ENCODE data around the gene TRPM8. TPM values are rescaled to one million over a fixed set of nuclear protein-coding genes. Genes with fewer than 3 reads are reported as not detected.

TRPM8 gene
- total RNA-seq, 1 donor from 2014 or later = not detected

DNA sequence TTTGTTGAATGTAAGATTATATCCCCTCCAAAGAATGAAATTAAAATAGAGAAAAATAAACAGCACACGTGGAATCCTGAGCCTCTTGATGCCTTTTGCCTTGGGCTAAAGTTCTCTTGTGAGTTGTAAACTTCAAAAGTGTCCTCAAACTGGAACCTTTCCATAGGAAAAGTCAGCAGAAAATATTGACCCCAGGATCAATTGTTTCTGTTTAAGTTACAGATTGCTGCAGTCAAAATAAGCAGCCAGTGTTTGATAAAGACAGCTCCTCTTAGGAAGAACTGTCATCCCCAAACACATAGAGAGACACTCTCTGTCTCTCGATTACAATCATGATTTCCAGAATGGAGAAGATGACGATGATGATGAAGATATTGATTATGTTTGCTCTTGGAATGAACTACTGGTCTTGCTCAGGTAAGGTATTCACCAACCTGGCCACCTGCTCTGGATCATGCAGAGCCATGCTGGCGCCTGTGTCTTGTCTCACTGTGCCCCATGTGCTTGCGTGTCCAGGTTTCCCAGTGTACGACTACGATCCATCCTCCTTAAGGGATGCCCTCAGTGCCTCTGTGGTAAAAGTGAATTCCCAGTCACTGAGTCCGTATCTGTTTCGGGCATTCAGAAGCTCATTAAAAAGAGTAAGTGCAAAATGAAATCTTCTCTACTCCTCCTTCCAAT, 133.4 kb downstream of the TRPM8 start, which contains the start of gene SPP2:
SPP2 (plus strand) TSS at position 248 of the 681 bp plus-strand sequence; CDS start at position 333, 85 bp downstream.
- Histone ChIP-seq H3K36me3 (no peaks in the 10 kb centered on the region), H3K4me3 (no peak within 1 kb of the TSS), H3K27ac (no peak within 1 kb of the TSS), H3K4me1 (no peaks in the 10 kb centered on the region), H3K27me3 (no peaks in the 10 kb centered on the region), H3K9me3 (no peaks in the 10 kb centered on the region)
- intact Hi-C loops (cut with DNase I) = no loop called here
- no peak for DNase-seq (ENCODE audit: extremely low spot score in 2 of 2)
- no peak for TF ChIP-seq POLR2A (IDR thresholded peaks at IDR 0.05)

DNA sequence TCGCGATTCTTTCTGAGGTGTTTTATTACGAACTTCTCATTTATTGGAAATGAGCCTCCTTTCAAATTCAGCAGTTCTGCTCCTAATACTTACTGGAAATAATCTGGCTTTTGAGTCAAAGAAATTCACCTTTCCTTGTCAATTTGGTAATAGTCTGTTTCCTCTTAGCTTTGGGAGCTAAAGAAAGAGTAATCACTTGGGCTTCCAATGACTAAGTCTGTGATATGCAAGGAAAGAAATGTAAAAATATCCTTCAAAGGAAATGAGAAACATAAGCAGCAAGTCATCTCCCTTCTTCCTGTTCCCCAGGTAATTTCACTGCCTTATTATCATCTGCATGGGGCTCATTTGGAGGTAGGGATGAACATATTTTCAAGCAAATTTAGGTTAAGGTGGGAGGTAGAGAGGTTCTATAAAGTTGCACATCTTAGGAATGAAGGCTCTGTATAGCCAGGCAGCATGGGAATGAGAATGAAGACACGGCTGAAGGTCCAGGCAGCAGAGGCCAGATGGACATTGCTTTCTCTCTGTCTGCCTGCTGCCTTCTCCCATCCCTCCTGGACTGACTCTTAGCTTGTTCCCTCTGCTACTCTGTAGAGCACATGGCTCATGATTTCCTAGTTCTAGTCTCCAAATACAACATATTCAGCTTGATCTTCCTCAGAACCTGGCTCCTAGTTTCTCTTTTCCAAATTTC, 134.3 kb downstream of the TRPM8 start:
- Histone ChIP-seq H3K36me3 (no peaks in the 10 kb centered on the region), H3K27ac (no peak overlapping the region), H3K4me1 (no peaks in the 10 kb centered on the region), H3K4me3 (no peak overlapping the region), H3K27me3 (no peaks in the 10 kb centered on the region), H3K9me3 (no peaks in the 10 kb centered on the region)
- no peak for TF ChIP-seq POLR2AphosphoS5 (IDR thresholded peaks at IDR 0.05; ENCODE audit: insufficient read depth in 1 of 2, low read depth in 1 of 2)
- no peak for TF ChIP-seq POLR2A (IDR thresholded peaks at IDR 0.05)
- TF ChIP-seq, protein P1, sequence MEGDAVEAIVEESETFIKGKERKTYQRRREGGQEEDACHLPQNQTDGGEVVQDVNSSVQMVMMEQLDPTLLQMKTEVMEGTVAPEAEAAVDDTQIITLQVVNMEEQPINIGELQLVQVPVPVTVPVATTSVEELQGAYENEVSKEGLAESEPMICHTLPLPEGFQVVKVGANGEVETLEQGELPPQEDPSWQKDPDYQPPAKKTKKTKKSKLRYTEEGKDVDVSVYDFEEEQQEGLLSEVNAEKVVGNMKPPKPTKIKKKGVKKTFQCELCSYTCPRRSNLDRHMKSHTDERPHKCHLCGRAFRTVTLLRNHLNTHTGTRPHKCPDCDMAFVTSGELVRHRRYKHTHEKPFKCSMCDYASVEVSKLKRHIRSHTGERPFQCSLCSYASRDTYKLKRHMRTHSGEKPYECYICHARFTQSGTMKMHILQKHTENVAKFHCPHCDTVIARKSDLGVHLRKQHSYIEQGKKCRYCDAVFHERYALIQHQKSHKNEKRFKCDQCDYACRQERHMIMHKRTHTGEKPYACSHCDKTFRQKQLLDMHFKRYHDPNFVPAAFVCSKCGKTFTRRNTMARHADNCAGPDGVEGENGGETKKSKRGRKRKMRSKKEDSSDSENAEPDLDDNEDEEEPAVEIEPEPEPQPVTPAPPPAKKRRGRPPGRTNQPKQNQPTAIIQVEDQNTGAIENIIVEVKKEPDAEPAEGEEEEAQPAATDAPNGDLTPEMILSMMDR (IDR thresholded peaks at IDR 0.05) = no peak
- no peak for DNase-seq (ENCODE audit: extremely low spot score in 2 of 2)
- intact Hi-C loops (cut with DNase I) = no loop called here

DNA sequence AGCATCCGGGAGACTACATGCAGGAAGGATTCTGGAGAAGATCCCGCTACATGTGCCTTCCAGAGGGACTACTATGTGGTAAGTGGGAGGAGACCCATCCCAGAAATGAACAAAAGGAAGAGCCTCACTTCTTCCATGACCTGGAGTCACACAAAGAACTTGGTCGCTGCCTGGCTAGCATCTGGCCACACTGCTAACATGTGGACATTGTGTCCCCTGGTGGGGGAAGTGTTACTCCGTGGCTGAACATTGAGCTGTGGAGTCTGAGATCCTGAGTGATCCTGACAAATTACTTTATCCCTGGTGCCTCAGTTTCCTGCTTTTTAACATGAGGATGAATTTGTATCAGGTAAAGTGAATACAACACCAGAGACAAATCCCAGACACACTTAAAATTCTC, 141.7 kb downstream of the TRPM8 start:
- no peak overlapping the region for H3K27ac ChIP-seq
- no peaks in the 10 kb centered on the region for H3K36me3 ChIP-seq
- H3K9me3 ChIP-seq = no peaks in the 10 kb centered on the region
- intact Hi-C loops (cut with DNase I) = no loop called here
- DNase-seq (ENCODE audit: extremely low spot score in 2 of 2) = no peak
- no peaks in the 10 kb centered on the region for H3K4me1 ChIP-seq
- no peak overlapping the region for H3K4me3 ChIP-seq
- TF ChIP-seq, protein P1 (IDR thresholded peaks at IDR 0.05) = no peak
- TF ChIP-seq POLR2A (IDR thresholded peaks at IDR 0.05) (no peak), POLR2AphosphoS5 (IDR thresholded peaks at IDR 0.05; ENCODE audit: insufficient read depth in 1 of 2, low read depth in 1 of 2) (no peak)
- H3K27me3 ChIP-seq = no peaks in the 10 kb centered on the region

DNA sequence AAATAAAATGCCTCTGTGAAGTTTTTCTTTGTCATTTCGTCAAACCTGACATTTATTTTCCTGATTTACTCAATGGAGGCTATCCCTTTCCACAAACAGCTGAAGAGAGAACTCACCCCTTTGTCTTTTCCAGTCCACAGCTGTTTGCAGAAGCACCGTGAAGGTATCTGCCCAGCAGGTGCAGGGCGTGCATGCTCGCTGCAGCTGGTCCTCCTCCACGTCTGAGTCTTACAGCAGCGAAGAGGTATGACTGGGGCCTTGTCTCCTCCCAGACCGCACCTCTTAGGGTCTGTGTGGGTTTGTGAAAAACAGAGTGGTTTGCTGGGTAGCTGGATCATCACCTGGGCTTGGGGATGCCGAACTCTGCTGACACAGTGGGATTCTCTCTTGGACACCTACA, 143.1 kb downstream of the TRPM8 start:
- H3K36me3 ChIP-seq = no peaks in the 10 kb centered on the region
- no peak for TF ChIP-seq POLR2A (IDR thresholded peaks at IDR 0.05)
- TF ChIP-seq, protein P1 (IDR thresholded peaks at IDR 0.05) = no peak
- no peak for TF ChIP-seq POLR2AphosphoS5 (IDR thresholded peaks at IDR 0.05; ENCODE audit: insufficient read depth in 1 of 2, low read depth in 1 of 2)
- no peaks in the 10 kb centered on the region for H3K4me1 ChIP-seq
- no peaks in the 10 kb centered on the region for H3K9me3 ChIP-seq
- no peaks in the 10 kb centered on the region for H3K27me3 ChIP-seq
- no peak for DNase-seq (ENCODE audit: extremely low spot score in 2 of 2)
- H3K4me3 ChIP-seq = no peak overlapping the region
- no peak overlapping the region for H3K27ac ChIP-seq
- intact Hi-C loops (cut with DNase I) = no loop called here

DNA sequence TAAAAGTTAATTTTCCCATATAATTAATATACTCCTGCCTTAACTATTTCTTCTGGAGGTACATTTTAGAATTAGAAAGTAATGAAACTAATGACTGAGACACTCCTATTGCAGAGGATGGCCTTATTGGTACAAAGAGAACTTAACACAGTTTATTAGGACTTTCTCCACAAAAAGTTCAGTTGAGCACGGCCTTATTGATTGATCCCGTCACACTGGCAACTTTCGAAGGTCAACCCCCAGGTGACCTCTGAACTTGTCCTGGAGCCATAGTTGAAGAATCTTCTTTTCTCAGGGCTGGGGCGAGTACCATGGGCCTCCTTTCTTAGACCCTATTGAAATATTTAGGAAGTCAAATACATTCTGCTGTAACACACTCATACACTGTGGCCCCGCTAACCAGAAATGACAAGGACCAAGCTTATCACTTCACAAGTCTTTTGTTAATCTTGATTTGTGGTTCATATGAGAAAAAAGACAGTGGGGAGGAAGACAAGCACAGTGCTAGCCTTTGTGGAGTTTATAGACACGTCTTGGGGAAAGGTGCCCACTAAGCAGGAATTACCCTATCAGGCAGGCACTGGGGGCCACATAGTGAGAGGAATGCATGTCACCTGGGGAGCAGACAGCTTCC, 144.6 kb downstream of the TRPM8 start:
- no peak for DNase-seq (ENCODE audit: extremely low spot score in 2 of 2)
- TF ChIP-seq, protein P1 (IDR thresholded peaks at IDR 0.05) = no peak
- TF ChIP-seq POLR2AphosphoS5 (IDR thresholded peaks at IDR 0.05; ENCODE audit: insufficient read depth in 1 of 2, low read depth in 1 of 2) = no peak
- no peak for TF ChIP-seq POLR2A (IDR thresholded peaks at IDR 0.05)
- Histone ChIP-seq H3K4me1 (no peaks in the 10 kb centered on the region), H3K36me3 (no peaks in the 10 kb centered on the region), H3K9me3 (no peaks in the 10 kb centered on the region), H3K27me3 (no peaks in the 10 kb centered on the region), H3K4me3 (no peak overlapping the region), H3K27ac (no peak overlapping the region)
- intact Hi-C loops (cut with DNase I) = no loop called here
